ENCODE results near the gene FBXO44.

The FBXO44 gene

DNA sequence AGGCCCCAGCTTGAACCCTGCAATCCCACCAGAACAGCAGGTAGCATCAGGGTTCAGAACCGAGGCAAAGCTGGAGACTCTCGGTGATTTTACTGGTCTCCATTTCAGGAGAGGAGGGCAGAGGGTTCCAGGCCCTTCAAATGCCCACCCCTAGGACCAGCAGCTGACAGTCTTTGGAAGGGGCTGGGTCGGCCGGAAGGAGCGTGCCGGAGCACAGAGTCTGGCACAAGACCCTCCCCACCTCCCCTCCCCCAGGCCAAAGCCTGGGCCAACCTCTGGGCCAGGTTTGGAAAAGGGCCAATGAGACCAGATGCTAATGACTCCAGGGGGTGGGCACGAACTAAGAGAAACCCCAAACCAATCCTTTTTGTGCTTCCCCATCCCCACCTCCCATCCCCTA lies 7.3 kb upstream of the FBXO44 start:
- DNase-seq (ENCODE audit: low read depth, low spot score) = no peak
- Histone ChIP-seq H3K27me3 (ENCODE audit: insufficient read depth, insufficient read length) (peaks cover 9% of the 10 kb centered on the region), H3K4me1 (ENCODE audit: insufficient read depth, insufficient read length) (peaks cover 18% of the 10 kb centered on the region), H3K9me3 (ENCODE audit: insufficient read depth, low read length) (no peaks in the 10 kb centered on the region), H3K4me3 (ENCODE audit: insufficient read length, low read depth) (no peak overlapping the region), H3K9ac (ENCODE audit: insufficient read length, low read depth) (no peak overlapping the region), H3K36me3 (ENCODE audit: insufficient read depth, insufficient read length, low read length) (no peaks in the 10 kb centered on the region)
- TF ChIP-seq SUZ12 (IDR thresholded peaks at IDR 0.05; ENCODE audit: extremely low read depth, insufficient read depth, insufficient read length) (no peak), ZNF274 (IDR thresholded peaks at IDR 0.05; ENCODE audit: low read depth, low read length) (no peak), YY1 (IDR thresholded peaks at IDR 0.05; ENCODE audit: insufficient read depth, insufficient read length) (no peak)

DNA sequence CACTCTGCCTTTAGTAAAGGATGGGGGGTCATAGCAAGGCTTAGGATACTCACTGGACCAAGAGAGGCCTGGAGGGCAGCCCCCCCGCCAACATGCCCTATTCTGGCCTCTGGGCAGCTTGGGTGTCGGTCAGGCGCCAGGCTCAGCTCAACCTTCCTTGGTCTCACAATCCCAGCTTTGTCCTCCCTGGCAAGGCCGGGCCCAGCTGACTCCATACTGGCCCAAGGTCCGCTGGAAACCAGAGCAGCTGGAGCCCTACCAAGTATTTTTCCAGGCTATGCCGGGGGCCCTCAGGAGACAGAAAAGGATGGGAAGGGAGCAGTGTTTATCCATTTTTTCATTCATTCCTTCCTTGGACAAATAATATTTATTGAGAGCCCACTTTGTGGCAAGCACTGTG lies 6.6 kb upstream of the FBXO44 start:
- peaks cover 25% of the 10 kb centered on the region for H3K4me1 ChIP-seq (ENCODE audit: insufficient read depth, insufficient read length)
- H3K9me3 ChIP-seq (ENCODE audit: insufficient read depth, low read length) = no peaks in the 10 kb centered on the region
- TF ChIP-seq SUZ12 (IDR thresholded peaks at IDR 0.05; ENCODE audit: extremely low read depth, insufficient read depth, insufficient read length) = no peak
- TF ChIP-seq ZNF274 (IDR thresholded peaks at IDR 0.05; ENCODE audit: low read depth, low read length) = no peak
- no peak for TF ChIP-seq YY1 (IDR thresholded peaks at IDR 0.05; ENCODE audit: insufficient read depth, insufficient read length)
- no peak for DNase-seq (ENCODE audit: low read depth, low spot score)
- no peak overlapping the region for H3K4me3 ChIP-seq (ENCODE audit: insufficient read length, low read depth)
- peaks cover 14% of the 10 kb centered on the region for H3K27me3 ChIP-seq (ENCODE audit: insufficient read depth, insufficient read length)
- H3K36me3 ChIP-seq (ENCODE audit: insufficient read depth, insufficient read length, low read length) = no peaks in the 10 kb centered on the region
- H3K9ac ChIP-seq (ENCODE audit: insufficient read length, low read depth) = no peak overlapping the region

DNA sequence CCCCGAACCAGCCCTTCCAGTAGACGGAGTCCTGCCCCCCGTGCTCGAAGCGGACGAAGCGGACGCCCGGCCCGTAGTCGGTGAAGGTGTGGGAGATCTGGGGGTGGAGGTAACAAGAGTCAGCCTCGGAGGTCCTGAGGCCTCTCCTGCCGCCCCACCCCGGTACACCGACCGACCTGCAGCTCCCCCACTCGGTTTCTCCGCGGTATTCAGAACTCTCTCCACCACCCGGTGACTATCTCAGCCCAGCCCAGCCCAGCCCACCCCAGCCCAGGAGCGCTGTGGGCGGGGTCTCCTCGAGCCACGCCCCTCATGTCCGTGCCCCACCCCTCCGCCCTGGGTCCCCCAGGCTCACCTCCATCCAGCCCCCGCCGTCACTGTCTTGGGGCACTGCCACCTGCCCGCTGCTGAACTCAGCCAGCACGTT lies 5.9 kb upstream of the FBXO44 start:
- no peak for TF ChIP-seq YY1 (IDR thresholded peaks at IDR 0.05; ENCODE audit: insufficient read depth, insufficient read length)
- TF ChIP-seq SUZ12 (IDR thresholded peaks at IDR 0.05; ENCODE audit: extremely low read depth, insufficient read depth, insufficient read length) = no peak
- no peak for TF ChIP-seq ZNF274 (IDR thresholded peaks at IDR 0.05; ENCODE audit: low read depth, low read length)
- Histone ChIP-seq H3K9ac (ENCODE audit: insufficient read length, low read depth) (peak overlapping the region; percentile 32), H3K9me3 (ENCODE audit: insufficient read depth, low read length) (no peaks in the 10 kb centered on the region), H3K27me3 (ENCODE audit: insufficient read depth, insufficient read length) (peaks cover 14% of the 10 kb centered on the region), H3K4me3 (ENCODE audit: insufficient read length, low read depth) (no peak overlapping the region), H3K4me1 (ENCODE audit: insufficient read depth, insufficient read length) (peaks cover 25% of the 10 kb centered on the region), H3K36me3 (ENCODE audit: insufficient read depth, insufficient read length, low read length) (no peaks in the 10 kb centered on the region)
- no peak for DNase-seq (ENCODE audit: low read depth, low spot score)

DNA sequence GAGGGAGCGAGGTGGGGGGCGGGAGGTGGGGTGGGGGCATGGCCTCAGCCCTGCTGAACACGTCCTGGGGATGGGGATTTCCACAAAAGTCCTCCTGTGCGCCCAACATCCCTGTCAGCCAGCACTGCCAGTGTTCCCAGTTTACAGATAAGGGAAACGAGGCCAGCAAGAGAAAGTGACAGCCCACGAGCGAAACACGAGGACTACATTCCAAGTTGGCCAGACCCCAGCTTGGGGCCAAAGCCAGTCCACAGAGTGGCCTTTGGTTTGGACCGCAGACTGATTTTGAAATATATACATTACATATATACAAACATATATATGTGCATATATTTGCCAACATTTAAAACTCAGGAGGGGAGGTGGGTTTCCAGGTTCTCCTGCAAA lies 5.4 kb upstream of the FBXO44 start:
- DNase-seq (ENCODE audit: low read depth, low spot score) = no peak
- H3K9ac ChIP-seq (ENCODE audit: insufficient read length, low read depth) = no peak overlapping the region
- H3K27me3 ChIP-seq (ENCODE audit: insufficient read depth, insufficient read length) = peaks cover 14% of the 10 kb centered on the region
- peaks cover 25% of the 10 kb centered on the region for H3K4me1 ChIP-seq (ENCODE audit: insufficient read depth, insufficient read length)
- no peak for TF ChIP-seq YY1 (IDR thresholded peaks at IDR 0.05; ENCODE audit: insufficient read depth, insufficient read length)
- no peak for TF ChIP-seq SUZ12 (IDR thresholded peaks at IDR 0.05; ENCODE audit: extremely low read depth, insufficient read depth, insufficient read length)
- TF ChIP-seq ZNF274 (IDR thresholded peaks at IDR 0.05; ENCODE audit: low read depth, low read length) = no peak
- H3K36me3 ChIP-seq (ENCODE audit: insufficient read depth, insufficient read length, low read length) = no peaks in the 10 kb centered on the region
- H3K9me3 ChIP-seq (ENCODE audit: insufficient read depth, low read length) = no peaks in the 10 kb centered on the region
- H3K4me3 ChIP-seq (ENCODE audit: insufficient read length, low read depth) = no peak overlapping the region

DNA sequence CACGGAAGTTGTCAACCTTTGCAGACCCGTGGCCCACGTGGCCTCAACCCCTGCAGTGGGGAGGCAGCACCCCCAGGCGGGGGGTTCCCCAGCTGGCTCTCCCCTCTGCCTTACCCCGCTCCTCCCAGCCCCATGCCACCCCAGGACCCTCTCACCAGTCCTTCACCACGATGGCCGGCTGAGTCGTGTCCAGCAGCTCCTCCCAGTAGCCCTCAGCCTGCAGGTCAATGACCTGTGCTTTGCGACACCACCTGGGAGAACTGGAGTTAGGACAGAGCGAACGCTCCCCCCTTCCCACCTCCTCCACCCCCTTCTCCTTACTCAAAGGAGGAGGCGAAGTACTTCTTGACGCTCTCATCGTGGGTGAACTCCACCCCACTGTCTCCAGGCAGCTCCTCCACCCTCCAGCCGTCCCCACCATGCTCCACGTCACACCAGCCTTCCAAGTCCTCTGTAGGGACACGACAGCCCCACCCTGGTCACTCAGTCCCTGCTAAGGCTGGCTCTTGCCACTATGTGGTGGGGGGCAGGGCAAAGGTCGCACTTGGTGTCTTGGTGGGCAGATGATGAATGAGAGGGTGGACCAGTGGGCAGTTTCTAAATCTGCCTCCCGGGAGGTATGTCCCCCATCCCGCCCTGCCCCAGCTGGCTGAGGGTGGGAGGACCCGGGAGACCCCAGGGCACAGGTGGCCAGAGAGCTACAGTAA lies 4.9 kb upstream of the FBXO44 start:
- peaks cover 14% of the 10 kb centered on the region for H3K27me3 ChIP-seq (ENCODE audit: insufficient read depth, insufficient read length)
- H3K4me3 ChIP-seq (ENCODE audit: insufficient read length, low read depth) = no peak overlapping the region
- H3K36me3 ChIP-seq (ENCODE audit: insufficient read depth, insufficient read length, low read length) = no peaks in the 10 kb centered on the region
- TF ChIP-seq ZNF274 (IDR thresholded peaks at IDR 0.05; ENCODE audit: low read depth, low read length) (no peak), SUZ12 (IDR thresholded peaks at IDR 0.05; ENCODE audit: extremely low read depth, insufficient read depth, insufficient read length) (no peak), YY1 (IDR thresholded peaks at IDR 0.05; ENCODE audit: insufficient read depth, insufficient read length) (no peak)
- H3K9ac ChIP-seq (ENCODE audit: insufficient read length, low read depth) = peak overlapping the region; percentile 42
- peaks cover 25% of the 10 kb centered on the region for H3K4me1 ChIP-seq (ENCODE audit: insufficient read depth, insufficient read length)
- no peaks in the 10 kb centered on the region for H3K9me3 ChIP-seq (ENCODE audit: insufficient read depth, low read length)
- DNase-seq (ENCODE audit: low read depth, low spot score) = no peak

DNA sequence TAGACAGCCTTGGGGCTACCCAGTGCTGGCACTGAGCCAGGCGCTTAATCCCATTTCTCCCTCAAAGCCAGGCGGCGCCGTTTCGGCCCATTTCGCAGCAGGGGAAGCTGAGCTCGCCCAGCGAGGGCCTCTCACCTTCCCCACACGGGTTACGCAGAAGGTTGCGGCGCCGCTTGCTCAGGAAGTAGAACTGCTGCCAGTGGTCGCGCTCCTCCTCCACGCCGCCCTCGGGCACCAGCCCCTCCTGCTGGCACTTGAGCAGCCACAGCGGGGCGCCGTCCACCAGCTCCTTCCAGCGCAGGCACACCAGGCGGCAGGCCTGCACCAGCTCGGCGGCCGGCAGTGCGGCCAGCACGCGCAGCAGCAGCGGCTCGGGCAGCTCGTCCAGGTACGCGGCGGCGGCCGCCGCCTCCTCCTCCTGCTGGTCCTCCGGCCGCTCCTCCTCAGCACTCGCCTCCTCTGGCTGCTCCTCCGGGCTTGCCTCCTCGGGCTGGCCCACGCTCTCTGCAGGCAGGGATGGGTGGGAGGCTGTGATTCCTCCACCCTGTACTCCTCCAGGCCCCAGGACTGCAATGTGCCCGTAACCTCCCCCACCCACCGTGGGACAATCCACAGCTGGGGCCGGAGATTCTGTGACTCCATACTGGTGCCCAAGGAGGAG lies 4.2 kb upstream of the FBXO44 start:
- peaks cover 14% of the 10 kb centered on the region for H3K27me3 ChIP-seq (ENCODE audit: insufficient read depth, insufficient read length)
- H3K9me3 ChIP-seq (ENCODE audit: insufficient read depth, low read length) = no peaks in the 10 kb centered on the region
- H3K9ac ChIP-seq (ENCODE audit: insufficient read length, low read depth) = peak overlapping the region; percentile 65
- TF ChIP-seq ZNF274 (IDR thresholded peaks at IDR 0.05; ENCODE audit: low read depth, low read length) (no peak), SUZ12 (IDR thresholded peaks at IDR 0.05; ENCODE audit: extremely low read depth, insufficient read depth, insufficient read length) (no peak), YY1 (IDR thresholded peaks at IDR 0.05; ENCODE audit: insufficient read depth, insufficient read length) (no peak)
- DNase-seq (ENCODE audit: low read depth, low spot score) = peak; percentile 50
- no peak overlapping the region for H3K4me3 ChIP-seq (ENCODE audit: insufficient read length, low read depth)
- peaks cover 25% of the 10 kb centered on the region for H3K4me1 ChIP-seq (ENCODE audit: insufficient read depth, insufficient read length)
- no peaks in the 10 kb centered on the region for H3K36me3 ChIP-seq (ENCODE audit: insufficient read depth, insufficient read length, low read length)

DNA sequence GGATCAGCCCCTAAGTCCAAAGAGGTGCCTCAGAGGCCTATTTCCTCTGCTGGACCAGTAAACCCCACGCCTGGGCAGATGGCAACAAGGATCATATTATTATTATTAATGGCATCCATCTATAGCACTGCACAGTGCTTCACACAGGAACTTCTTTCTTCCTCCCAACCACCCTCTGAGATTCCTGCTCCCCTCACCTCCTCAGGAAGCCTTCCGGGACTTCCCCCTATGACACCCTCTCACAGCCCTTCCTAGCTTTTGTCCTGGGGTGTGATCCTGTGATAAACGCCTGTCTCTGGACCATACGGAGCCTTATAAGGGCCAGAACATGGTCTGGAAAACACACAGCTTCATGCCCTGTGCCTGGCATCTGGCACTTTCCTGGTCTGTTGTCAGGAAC lies 3.7 kb upstream of the FBXO44 start:
- H3K27me3 ChIP-seq (ENCODE audit: insufficient read depth, insufficient read length) = peaks cover 14% of the 10 kb centered on the region
- DNase-seq (ENCODE audit: low read depth, low spot score) = no peak
- TF ChIP-seq YY1 (IDR thresholded peaks at IDR 0.05; ENCODE audit: insufficient read depth, insufficient read length) = no peak
- no peak for TF ChIP-seq ZNF274 (IDR thresholded peaks at IDR 0.05; ENCODE audit: low read depth, low read length)
- TF ChIP-seq SUZ12 (IDR thresholded peaks at IDR 0.05; ENCODE audit: extremely low read depth, insufficient read depth, insufficient read length) = no peak
- H3K4me1 ChIP-seq (ENCODE audit: insufficient read depth, insufficient read length) = peaks cover 25% of the 10 kb centered on the region
- H3K9ac ChIP-seq (ENCODE audit: insufficient read length, low read depth) = peak overlapping the region; percentile 65
- peaks cover 3% of the 10 kb centered on the region for H3K36me3 ChIP-seq (ENCODE audit: insufficient read depth, insufficient read length, low read length)
- H3K9me3 ChIP-seq (ENCODE audit: insufficient read depth, low read length) = no peaks in the 10 kb centered on the region
- no peak overlapping the region for H3K4me3 ChIP-seq (ENCODE audit: insufficient read length, low read depth)

Measured in NT2/D1 (cell line).